Middle frontal gyrus (tissue), 1 donor: ENCODE measurements around the gene SEPTIN3.

Source experiments
- DNase-seq: peaks from one replicate; pipeline ENCODE4 v3.0.0-alpha.2; 2015; ENCODE audit warnings: low spot score; ENCODE audit errors: extremely low spot score

SEPTIN3 gene

DNA sequence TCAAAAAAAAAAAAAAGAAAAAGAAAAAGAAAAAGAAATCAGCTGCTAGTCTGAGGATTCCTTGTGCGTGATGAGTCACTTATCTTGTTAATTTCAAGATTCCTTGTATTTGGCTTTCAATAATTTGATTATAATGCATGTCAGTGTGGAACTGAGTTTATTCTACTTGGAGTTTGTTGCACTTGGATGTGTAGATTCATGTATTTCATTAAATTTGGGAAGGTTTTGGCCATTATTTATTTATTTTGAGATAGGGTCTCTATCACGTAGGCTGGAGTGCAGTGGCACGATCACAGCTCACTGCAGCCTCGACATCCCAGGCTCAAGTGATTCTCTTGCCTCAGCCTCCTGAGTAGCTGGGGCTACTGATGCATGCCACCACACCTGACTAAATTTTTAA lies 44.1 kb downstream of the SEPTIN3 start:
- no peak for DNase-seq

DNA sequence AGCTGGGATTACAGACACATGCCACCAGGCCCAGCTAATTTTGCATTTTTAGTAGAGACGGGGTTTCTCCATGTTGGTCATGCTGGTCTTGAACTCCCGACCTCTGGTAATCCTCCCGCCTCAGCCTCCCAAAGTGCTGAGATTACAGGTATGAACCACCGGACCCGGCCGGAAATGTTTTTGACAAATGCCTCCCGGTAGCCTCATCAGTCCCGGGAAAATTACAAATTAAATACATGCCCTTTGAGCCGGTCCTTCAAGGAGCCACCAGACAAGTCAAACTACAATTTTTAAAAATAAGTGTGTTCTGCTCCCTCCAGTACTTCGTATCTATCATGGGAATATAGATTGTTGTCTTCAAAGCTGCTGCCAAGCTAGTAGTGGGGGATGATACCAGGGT lies 46.9 kb downstream of the SEPTIN3 start:
- DNase-seq = no peak

- no peak for DNase-seq
Measured at GRCh38 chr22:42018224-42018623, 49.0 kb downstream of the SEPTIN3 start.
